G401.6 (cell line): Measurements from ENCODE around the gene SMC1B.
"Not testable (repeated sequence)": the region's sequence is repeated elsewhere in the genome, so short reads cannot be mapped to it uniquely, and the experiment has no call there.

Source experiments
- FAIRE-seq: peaks from 2 replicates; lab custom pipeline; 2012; peaks lifted over from hg19 to GRCh38; lab: Jason Lieb, UNC

SMC1B gene, protein sequence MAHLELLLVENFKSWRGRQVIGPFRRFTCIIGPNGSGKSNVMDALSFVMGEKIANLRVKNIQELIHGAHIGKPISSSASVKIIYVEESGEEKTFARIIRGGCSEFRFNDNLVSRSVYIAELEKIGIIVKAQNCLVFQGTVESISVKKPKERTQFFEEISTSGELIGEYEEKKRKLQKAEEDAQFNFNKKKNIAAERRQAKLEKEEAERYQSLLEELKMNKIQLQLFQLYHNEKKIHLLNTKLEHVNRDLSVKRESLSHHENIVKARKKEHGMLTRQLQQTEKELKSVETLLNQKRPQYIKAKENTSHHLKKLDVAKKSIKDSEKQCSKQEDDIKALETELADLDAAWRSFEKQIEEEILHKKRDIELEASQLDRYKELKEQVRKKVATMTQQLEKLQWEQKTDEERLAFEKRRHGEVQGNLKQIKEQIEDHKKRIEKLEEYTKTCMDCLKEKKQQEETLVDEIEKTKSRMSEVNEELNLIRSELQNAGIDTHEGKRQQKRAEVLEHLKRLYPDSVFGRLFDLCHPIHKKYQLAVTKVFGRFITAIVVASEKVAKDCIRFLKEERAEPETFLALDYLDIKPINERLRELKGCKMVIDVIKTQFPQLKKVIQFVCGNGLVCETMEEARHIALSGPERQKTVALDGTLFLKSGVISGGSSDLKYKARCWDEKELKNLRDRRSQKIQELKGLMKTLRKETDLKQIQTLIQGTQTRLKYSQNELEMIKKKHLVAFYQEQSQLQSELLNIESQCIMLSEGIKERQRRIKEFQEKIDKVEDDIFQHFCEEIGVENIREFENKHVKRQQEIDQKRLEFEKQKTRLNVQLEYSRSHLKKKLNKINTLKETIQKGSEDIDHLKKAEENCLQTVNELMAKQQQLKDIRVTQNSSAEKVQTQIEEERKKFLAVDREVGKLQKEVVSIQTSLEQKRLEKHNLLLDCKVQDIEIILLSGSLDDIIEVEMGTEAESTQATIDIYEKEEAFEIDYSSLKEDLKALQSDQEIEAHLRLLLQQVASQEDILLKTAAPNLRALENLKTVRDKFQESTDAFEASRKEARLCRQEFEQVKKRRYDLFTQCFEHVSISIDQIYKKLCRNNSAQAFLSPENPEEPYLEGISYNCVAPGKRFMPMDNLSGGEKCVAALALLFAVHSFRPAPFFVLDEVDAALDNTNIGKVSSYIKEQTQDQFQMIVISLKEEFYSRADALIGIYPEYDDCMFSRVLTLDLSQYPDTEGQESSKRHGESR

DNA sequence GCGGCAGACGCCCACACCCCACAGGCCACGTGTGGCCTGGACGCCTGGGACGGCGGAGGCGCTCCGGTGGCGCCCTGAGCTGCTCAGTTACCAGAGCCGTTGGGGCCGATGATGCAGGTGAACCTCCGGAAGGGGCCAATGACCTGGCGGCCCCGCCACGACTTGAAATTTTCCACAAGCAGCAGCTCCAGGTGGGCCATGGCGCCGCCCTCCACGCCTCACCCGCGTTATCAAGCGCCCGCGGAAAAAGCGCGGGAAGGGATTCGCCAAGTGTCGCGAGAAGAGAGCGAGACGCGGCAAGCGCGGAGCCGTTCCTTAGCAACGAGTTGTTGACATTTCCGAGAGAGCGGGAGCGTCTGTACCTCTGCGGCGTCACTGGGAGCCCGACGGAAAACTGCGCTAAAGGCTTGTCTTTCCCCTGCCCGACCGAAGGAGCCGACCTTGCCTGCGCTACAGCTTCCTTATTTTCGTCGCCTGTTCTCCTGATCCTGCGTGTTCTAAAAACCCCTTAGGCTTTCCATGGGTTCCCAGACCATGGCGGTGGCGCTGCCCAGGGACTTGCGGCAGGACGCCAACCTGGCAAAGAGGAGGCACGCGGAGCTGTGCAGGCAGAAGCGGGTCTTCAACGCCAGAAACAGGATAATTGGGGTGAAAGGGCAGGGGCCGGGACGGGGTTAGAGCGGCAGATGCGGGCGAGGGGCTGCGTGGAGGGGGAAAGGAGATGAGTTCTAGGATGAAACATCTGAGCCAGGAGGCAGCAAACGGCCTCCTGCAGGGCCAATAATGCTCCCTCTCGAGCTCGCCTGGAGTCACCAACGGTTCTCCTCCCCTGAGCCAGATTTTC, at the start of gene SMC1B, which contains the start of gene RIBC2:
Gene SMC1B, minus strand, starts transcription at position 232 of the 844 bp plus-strand sequence. Its CDS starts 32 bp downstream, at position 200.
Gene RIBC2, plus strand, starts transcription at position 326 of the 844 bp plus-strand sequence. Its CDS starts 194 bp downstream, at position 520.
- FAIRE-seq, result peak; percentile 33

DNA sequence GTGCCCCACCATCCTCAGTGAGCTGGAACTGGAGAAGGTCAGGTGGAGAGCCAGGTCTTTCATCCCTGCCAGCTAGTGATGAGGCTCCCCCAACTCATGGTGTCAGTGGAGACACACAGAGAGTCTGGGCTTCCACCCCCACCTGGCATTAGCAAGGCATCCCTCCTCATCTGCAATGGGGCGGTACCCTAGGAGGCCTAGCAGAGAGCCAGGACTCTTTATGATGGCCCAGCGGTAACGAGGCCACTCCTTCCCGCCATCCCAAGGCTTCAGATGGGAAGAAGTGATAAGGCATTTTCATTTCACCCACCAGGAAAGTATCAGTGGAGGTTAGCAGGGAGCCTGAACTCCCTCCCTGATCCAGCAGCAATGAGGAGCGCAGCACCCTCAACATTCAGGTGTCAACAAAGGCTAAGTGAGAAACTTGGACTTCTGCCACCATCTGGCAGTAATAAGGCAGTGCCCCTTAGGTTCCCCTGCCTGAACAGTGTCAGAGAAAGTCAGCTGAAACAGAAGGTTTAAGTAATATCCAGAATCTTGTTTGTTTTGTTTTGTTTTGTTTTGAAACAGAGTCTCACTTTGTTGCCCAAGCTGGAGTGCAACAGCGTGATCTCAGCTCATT, 48.7 kb upstream of the SMC1B start:
- FAIRE-seq, result no peak

DNA sequence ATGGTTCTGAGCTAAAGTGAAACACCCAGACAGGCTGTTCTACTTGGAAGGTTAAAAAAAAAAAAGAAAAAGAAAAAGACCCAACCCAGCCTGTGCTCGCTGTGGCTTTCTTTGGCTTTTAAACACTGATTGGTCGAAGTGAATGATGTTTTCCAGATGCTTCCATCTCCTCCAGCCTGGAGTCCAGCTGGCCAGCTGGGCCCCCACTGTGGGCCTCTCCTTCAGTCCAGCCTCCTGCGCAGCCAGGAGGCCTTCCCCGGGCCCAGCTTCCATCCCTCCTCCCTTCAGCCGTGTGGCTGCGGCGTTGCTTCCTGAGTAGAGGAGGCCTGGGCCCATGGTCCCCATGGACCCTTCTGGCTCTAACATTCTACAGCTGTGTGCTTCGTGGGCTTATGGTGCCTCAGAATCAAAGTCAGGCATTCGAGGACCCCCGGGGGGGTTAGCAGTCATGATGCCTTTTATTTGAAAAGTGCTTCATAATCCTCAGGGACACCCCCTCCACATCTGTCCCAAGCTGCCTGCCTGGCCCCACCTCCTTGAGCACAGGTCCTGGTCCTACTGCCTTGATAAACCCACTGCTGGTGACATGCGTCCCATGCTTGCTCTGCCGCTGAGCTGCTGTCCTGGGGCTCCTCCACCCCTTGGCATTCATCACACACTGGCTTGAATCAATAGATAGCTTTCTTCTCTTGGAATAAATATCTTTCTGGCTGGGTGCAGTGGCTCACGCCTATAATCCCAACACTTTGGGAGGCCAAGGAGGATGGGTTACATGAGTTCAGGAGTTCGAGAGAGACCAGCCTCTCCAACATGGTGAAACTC, 47.1 kb upstream of the SMC1B start:
- no peak for FAIRE-seq

DNA sequence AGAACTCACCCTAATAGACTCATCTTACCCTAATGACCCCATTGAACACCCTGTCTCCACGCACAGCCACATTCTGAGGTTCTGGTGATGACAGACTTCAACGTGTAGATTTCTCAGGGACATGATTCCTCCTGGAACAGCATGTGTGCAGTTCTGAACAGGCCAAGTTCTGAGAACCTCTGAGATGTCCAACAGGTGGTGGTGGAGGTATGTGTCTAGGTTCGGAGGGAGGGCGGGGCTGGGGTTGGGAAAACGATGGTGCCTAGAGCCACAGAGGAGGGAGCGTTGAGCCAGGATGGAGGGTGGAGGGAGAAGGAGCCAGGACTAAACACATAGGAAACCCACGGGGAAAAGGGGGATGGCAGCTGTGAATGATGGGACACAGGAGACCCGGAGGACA, 45.8 kb upstream of the SMC1B start:
- FAIRE-seq, result no peak

DNA sequence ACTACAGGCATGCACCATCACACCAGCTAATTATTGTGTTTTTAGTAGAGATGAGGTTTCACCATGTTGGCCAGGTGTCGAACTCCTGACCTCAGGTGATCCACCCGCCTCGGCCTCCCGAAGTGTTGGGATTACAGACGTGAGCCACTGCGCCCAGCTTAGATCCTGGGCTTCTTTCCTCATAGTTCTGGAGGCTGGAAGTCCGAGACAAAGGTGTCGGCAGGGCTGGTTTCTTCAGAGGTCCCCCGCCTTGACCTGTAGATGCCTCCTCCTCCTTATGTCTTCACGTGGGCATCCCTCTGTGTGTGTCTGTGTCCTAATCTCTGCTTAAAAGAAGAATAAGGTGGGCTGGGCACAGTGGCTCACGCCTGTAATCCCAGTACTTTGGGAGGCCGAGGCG, 45.1 kb upstream of the SMC1B start:
- FAIRE-seq, result no peak

DNA sequence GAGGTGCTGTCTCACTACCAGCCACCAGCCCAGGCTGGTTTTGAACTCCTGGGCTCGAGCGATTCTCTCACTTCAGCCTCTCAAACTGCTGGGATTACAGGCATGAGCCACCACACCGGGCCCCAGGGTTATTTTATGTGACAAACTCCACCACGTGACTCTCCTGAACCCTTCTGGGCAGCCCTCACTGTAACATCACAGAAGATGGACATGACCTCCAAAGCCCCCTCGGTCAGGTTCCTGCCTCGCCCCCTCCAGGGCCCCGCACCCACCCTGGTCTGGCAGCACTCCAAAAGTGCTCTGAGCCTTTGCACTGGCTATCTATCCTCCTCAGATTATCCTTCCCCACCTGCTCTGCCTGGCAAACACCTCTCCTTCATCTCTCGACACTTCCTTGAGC, 43.4 kb upstream of the SMC1B start:
- FAIRE-seq, result no peak

DNA sequence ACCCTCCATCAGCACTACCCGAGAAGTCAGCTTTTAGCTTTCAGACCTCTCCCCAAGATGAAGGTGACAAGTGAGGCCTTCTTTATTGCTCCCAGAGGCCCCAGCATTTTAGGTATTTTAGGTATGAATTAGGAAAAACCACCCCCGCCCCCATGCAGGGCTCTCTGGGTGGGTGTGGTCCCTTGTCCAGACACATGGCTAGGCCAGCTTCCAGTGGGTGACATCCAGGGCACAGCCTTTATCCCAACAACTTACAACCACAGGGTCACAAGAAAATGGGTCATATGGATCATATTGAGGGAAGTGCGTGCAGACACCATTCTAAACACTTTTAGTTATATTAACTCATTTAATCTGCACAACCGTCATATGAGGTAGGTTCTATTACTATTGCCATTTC, 42.2 kb upstream of the SMC1B start:
- FAIRE-seq, result no peak

DNA sequence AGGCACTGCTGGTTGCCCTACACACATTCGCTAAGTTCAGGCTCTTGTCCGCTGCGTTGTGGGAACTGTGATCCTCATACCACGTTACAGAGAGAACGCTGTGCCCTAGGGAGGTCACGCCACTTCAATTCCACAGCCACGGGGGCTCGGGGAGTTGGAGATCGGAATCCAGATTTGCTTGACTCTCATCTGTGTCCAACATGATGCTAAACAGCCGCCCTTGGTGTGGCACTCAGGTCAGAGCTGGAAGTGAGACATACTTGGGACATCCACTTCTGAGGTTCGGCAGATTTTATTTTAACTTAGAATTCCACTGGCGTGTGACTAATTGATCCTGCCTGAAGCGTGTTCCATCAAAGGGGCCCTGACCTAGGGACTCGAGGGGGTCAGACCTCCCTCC, 41.8 kb upstream of the SMC1B start:
- no peak for FAIRE-seq

DNA sequence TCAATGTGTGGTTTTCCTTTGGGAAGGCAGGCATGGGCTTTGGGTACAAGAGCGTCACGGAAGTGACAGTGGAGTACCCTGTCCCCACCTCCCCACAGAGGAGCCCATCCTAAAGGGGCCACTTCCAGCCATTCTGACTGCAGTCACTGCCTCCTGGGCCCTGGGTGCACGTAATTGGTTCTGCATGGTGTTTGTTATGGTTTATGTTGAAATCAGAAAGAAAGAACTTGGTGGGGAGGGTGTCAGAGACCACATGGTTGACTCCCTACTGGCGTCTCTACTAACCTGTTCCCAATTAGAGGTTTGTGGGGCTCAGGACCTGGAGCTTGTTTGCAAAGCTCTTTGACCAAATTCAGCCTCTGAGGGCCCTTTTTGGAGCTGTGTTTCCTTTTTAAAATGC, 40.9 kb upstream of the SMC1B start:
- FAIRE-seq, result no peak

DNA sequence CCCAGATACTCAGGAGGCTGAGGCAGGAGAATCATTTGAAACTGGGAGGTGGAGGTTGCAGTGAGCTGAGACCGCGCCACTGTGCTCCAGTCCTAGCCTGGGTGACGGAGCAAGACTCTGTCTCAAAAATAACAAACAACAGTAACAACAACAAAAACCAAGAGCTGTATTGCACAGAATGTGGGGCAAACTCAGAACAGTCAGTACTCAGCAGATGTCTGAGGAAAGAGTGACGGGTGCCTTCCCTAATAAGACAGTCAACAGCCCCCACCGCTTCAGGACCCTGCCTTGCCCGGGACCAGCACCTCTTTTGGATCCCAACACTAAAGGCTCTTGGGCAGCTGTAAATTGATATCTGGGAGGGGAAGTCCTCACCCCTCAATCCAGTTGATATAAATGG, 40.4 kb upstream of the SMC1B start:
- FAIRE-seq, result no peak

DNA sequence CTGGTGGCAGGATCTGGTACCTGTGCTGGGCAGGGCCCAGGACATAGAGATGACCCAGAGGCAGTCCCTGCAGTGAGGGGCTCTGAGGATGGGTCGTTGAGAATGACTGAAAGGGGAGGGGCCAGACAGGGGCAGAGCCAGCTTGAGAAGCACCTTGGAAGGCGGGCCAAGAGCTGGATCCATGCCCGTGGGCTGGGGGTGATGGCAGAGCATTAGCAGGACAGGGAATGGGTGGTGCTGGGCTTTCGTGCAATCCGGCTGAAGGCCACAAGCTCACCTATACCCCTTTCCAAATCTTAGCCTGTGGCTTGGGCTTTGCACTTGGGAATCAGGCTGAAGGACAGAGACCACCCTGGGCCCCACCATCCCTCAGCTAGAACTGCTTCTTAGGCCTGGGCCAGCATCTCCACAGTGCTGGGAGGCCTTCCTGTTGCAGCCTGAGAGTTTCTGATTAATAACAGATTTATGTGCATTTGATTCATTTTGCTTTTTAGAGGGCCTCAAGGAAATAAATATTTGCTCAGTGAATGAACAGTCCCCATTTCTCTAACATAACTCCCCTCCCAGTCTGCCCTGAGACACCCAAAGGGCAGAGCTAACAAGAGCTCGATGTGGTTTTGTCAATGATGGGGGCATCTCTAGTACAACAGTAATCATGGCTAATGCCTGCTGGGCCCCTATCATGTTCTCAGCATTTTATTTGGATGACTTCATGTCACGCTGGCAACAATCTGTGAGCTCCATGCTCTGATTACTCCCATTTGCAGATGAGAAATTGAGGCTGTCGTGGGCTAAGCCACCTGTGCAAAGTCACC, 39.4 kb upstream of the SMC1B start:
- FAIRE-seq, result no peak

DNA sequence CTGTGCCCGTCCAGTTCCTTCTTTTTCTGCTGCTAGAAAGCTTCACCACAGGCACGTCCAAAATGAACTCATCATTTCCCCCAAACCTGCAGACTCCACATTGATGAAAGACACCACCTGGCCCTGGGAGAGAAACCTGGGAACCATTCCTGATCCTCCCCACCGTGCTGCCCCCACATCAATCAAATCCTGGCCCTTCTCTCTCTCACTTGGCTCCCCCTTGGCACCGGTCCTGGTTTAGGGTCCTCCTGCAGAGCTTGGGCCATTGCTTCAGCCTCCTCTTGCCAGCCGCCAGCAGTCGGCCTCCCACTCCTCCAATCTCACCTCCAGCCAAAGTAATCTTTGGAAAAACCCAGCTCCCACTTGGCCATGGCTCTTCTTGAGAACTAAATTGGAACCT, 38.6 kb upstream of the SMC1B start:
- FAIRE-seq, result no peak

DNA sequence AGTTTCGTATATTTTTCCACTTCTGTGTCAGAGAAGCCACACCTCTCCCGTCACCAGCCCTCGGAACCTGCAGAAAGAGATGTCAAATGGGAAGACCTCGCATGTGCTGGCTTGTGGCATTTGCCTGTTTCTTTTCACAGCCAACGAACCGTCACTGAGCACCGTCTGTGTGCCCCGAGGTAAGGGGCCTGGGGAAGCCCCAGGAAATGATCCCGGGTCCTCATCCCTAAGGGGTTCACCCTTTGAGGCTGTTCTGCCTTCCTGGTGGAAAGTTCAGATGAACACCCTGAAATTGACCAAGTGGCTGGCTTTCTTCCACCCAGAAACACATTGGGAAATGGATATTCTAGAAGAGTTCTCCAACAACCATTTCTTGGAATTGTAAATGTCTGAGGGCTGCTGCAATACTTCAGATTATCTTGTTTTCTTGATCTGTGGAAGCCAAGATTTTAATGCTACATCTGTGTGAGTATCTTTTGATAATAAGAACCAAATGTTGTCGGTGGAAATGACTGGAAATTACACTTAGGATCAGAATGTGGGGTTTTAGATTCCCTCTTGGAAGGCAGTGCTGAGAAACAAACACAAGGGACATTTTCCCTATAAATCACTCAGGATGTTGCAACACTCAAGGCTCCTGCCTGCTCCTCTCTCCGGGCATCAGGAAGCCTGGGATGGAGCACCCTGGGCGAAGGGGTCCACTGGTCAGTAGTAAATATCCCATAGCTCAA, 37.7 kb upstream of the SMC1B start:
- no peak for FAIRE-seq

DNA sequence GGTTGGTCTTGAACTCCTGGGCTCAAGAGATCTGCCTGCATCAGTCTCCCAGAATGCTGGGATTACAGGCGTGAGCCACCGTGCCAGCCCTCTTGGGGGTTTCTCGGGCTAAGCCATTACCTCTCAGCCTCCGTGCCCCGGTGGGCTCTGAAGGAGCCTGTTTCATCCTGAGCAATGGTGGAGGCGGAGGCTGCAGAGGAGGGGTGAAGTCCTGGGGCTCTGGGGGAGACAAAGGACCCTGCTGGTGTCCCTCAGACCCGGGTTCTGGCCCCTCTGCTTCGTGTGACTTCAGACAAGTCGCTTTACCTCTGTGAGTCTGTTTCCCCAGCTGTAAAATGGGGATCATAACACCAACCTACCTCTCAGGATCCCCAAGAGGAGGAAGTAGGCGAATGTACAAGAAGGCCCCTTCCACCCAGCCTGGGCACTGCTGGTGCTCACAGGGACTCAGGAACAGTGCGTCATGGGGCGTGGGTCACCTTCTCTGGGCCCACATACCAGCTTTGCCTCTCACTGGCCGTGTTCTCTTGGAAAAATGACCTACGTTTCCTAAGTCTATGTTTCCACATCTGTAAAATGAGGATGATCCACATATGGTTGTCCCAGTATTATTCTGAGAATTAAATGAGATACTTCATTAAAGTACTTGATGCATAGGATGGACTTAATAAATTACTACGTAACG, 36.8 kb upstream of the SMC1B start:
- FAIRE-seq, result no peak

DNA sequence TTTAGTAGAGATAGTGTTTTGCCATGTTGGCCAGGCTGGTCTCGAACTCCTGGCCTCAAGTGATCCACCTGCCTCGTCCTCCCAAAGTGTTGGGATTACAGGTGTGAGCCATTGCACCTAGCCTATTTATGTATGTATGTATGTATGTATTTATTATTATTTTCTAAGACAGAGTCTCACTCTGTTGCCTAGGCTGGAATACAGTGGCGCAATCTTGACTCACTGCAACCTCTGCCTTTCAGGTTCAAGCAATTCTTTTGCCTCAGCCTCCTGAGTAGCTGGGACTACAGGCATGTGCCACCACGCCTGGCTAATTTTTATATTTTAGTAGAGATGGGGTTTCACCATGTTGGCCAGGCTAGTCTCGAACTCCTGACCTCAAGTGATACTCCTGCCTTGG, 36.0 kb upstream of the SMC1B start:
- FAIRE-seq, result not testable (repeated sequence)

DNA sequence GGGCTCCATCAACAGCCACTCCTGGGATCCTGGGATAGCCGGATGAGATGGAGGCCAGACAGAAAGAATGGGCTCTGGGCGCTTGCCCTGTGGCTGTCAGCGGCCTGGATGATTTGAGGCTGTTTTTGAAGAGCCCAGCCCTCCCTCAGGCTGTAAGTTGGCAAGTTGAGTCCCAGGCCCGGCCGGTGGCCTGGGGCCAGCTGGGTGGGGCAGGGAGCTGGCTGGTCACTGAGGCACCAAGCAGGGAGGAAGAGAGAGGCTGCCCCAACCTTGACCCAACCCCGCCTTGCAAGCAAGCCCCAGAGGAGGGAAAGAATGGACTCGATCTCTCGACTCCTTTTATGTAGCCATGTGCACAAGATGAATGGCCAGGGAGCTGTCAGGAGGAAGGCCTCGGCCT, 35.0 kb upstream of the SMC1B start:
- FAIRE-seq, result no peak

DNA sequence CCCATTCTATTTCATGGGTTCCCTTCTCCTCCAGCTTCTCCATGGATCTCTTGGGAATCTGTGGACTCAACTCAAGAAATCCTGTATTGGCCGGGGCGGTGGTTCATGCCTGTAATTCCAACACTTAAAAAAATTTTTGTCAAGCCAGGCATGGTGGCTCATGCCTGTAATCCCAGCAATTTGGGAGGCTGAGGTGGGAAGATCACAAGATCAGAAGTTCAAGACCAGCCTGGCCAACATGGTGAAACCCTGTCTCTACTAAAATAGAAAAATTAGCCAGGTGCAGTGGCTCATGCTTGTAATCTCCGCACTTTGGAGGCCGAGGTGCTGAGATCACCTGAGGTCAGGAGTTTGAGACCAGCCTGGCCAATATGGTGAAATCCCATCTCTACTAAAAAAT, 34.2 kb upstream of the SMC1B start:
- FAIRE-seq, result not testable (repeated sequence)

DNA sequence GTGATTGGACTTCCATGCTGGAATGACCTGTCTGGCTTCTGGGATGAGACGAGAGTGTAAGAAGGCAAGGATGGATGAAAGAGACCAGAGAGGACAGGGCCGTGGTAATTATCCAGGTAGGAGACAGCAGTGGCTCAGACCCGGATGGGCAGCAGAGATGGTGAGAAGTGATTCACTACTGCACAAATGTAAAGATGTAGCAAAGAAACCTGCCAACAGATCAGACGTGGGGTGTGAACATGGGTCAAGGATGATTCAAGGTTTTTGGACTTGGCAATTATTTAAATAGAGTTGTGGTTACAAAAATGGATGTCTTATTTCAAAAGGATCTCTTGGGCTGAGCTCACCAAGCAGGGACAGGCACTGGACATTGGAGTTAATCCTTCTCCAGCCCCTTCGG, 32.8 kb upstream of the SMC1B start:
- FAIRE-seq, result no peak
